GM19023 (cell line): ENCODE results near the gene YY1.
A peak's percentile ranks its signal among the peaks of the same experiment; 100 is the strongest.
"Not testable (repeated sequence)": the region's sequence is repeated elsewhere in the genome, so short reads cannot be mapped to it uniquely, and the experiment has no call there.

ENCODE experiments used
- ATAC-seq: cut with Tn5 transposase; IDR thresholded peaks from one replicate; pipeline ENCODE4 v1.9.1; 2021; ENCODE audit warnings: mild to moderate bottlenecking, moderate library complexity; ENCODE audit not compliant: unreplicated experiment

Gene YY1

GRCh38 chr14:100295376-100296105 lies 56.6 kb downstream of the YY1 start:
- no peak for ATAC-seq

GRCh38 chr14:100296106-100296651 lies 57.2 kb downstream of the YY1 start:
- ATAC-seq: no peak

- not testable (repeated sequence) for ATAC-seq
Observed at GRCh38 chr14:100296729-100297128, 57.8 kb downstream of the YY1 start.

GRCh38 chr14:100297320-100298300 lies 58.7 kb downstream of the YY1 start:
- ATAC-seq: peak; percentile 84

GRCh38 chr14:100298551-100299237 lies 59.8 kb downstream of the YY1 start:
- no peak for ATAC-seq

GRCh38 chr14:100299238-100299560 lies 60.3 kb downstream of the YY1 start:
- ATAC-seq: no peak

GRCh38 chr14:100302616-100303015 lies 63.7 kb downstream of the YY1 start:
- no peak for ATAC-seq

GRCh38 chr14:100303179-100303578 lies 64.2 kb downstream of the YY1 start:
- no peak for ATAC-seq

- no peak for ATAC-seq
Observed at GRCh38 chr14:100303925-100304324, 65.0 kb downstream of the YY1 start.

- ATAC-seq: no peak
Observed at GRCh38 chr14:100304825-100305323, 65.9 kb downstream of the YY1 start.

- peak; percentile 1 for ATAC-seq
Observed at GRCh38 chr14:100305324-100306100, 66.6 kb downstream of the YY1 start.

GRCh38 chr14:100306101-100306997 lies 67.4 kb downstream of the YY1 start, which contains the start of gene SLC25A29:
Gene SLC25A29 (minus strand): TSS chr14:100306444. CDS start chr14:100306232, 212 bp downstream.
- ATAC-seq: peak; percentile 82

GRCh38 chr14:100306998-100307765 lies 68.2 kb downstream of the YY1 start:
- ATAC-seq: peak; percentile 16

GRCh38 chr14:100307766-100308426 lies 69.0 kb downstream of the YY1 start:
- ATAC-seq: no peak

GRCh38 chr14:100308427-100308792 lies 69.5 kb downstream of the YY1 start:
- not testable (repeated sequence) for ATAC-seq

GRCh38 chr14:100309028-100309737 lies 70.2 kb downstream of the YY1 start:
- no peak for ATAC-seq
